ENCODE data around the gene FGD6.
"Not testable (repeated sequence)": the region's sequence is repeated elsewhere in the genome, so short reads cannot be mapped to it uniquely, and the experiment has no call there.

The FGD6 gene

DNA sequence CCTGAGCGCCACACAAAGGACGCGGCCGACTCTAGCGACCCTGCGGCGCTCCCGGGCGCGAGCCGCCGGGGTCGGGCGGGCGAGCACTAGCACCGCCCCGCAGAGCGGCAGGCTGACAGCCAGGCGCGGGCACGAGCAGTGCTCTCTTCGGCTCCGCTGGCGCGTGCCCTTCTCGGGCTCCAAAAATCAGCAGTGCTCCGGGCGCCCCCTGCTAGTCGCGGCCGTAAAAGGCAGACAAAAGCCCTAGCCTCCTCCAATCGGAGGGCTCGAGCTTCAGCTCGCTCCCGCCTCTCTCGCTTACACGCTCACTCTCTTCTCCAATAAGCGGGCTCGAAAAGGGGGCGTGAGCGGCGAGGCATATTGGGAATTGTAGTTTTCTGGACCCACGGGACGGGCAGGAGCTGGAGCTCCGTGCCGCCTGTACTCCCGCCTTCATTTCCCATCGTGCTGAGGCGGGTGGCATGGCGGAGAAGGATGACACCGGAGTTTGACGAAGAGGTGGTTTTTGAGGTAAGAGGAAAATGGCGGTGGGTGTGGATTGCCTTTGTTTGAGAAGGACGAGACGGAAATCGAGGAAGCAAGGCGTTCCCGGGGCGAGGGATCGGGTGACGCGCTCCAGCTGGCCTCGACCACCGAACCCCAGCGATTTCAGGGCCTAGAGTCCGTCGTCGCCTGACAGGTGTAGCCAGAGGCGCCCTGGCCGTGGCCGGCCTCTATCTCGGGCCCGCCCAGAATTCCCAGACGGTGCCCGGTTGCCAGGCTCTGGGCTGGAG lies at the start of gene FGD6, which contains the start of gene VEZT:
FGD6 (minus strand) TSS at position 91 of the 773 bp plus-strand sequence. CDS start 227 bp downstream, outside the sequence.
VEZT (plus strand) TSS at position 431 of the 773 bp plus-strand sequence; CDS start at position 475, 44 bp downstream.
- peak; percentile 100 for DNase-seq

- DNase-seq, result no peak
Observed at GRCh38 chr12:95266254-95266653, 49.0 kb upstream of the FGD6 start.

DNA sequence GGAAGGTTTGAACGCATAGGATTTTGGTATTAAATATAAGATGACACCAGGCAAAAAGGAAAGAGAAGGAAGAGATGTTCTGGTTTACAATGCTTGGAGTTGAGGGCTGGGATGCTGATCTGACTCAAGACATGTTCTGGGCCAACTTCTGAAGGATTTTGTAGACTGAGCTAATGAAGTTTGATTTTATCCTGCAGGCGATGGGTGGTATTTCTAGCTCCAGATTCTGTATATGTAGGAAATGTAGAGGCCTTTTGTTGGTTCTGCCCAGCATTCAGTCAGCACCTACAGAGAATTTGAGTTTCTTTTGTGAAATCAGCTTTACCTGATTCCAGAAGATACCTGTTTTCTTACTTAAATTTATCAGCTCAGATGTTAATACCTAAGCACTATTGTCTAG lies 48.5 kb upstream of the FGD6 start:
- no peak for DNase-seq

DNA sequence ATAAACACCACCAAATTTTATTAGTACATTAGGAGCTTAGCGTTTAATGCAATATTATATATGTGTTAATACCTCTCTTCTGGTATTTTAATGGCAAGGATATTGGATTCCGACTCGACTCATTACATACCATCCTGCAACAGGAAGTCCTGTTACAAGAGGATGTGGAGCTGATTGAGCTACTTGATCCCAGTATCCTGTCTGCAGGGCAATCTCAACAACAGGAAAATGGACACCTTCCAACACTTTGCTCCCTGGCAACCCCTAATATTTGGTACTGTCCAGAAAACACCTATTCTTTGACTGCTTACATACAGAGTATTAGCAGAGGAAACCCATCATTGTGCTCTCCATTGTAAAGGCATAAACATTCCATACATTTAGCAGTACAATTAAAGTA lies 45.5 kb upstream of the FGD6 start:
- no peak for DNase-seq

GRCh38 chr12:95261109-95261508 lies 43.8 kb upstream of the FGD6 start:
- no peak for DNase-seq

DNA sequence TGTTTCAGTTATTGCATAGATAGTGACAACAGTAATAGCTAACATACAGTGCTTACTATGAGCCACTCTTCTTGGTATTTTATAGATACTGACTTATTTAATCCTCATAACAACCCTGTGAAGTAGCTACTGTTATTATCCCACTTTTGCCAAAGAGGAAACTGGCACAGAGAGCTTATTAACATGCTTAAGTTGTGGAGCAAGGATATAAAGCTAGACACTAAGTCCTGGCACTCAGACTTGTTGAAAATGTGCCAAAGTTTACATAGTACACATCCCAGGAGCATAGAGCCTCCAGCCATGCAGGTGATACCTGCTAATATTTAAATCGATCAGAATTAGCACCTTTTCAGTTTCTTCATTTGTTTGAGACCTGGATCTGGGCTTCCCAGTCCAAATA lies 42.1 kb upstream of the FGD6 start:
- DNase-seq, result no peak

DNA sequence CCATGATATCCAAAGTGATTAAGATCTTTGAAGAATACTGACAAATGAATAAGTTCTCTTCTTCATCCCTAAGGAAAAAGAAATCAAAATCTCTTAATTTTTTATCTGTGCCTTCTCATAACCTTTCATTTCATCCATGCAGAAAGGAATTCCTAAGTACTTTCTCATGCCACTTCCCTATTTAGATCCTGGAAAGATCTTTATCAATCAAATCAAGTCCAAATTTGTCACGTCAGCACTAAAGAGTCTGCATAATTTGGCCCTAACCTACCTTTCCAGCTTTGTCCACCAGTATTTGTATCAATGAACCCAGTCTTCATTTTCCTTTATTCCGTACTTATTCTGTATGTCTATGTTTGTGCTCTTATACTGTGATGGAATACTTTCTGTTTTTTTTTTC lies 41.5 kb upstream of the FGD6 start:
- no peak for DNase-seq

- no peak for DNase-seq
Observed at GRCh38 chr12:95258151-95258550, 40.9 kb upstream of the FGD6 start.

GRCh38 chr12:95257541-95257940 lies 40.3 kb upstream of the FGD6 start:
- DNase-seq, result no peak

DNA sequence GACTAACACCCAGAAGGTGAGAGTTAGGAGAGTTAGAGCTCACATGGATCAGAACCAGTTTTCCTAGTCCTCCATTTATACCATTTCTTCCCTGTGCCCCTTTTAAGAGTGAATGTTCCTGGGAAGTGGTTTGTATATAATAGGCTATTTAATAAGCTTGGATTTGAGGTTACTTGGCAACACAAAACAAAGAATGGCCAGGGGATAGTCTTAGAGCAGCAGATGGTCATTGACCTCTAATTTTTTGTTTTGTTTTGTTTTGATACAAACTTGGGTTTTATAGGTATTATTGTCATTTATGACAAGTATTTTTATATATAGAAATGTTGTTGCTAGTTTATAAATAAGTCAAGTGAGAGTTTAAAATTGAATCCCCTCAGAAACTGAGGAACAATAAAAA lies 36.1 kb upstream of the FGD6 start:
- no peak for DNase-seq

DNA sequence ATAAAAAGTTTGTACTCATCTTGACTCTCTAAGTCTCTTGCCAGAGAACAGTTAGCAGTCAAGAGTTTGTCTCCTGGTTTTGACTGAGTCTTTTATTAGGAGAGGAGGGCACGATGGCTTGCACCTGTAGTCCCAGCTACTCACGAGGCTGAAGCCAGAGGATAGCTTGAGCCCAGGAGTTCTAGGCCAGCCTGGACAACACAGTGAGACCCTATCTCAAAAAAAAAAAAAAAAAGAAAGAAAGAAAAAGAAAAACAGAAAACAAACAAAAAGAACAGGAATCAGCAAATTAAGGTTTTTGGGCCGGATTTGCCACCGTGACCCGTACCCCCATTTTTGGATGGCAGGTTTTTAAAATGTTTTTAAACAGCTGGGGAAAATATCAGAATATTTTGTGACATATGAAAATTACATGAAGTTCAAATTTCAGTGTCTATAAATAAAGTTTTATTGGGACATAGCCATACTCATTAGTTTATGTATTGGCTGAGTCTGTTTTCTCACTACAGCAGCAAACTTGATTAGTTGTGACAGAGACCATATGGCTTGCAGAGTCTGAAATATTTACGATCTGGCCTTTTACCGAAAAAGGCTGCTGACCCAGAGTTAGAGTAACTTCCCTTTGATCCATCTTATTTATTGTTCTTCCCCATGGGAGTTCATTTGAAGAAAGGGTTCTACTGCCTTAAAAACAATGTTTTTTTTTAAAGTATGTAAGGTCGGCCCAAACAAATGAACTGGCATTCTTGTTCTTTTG lies 31.5 kb upstream of the FGD6 start:
- DNase-seq, result no peak

DNA sequence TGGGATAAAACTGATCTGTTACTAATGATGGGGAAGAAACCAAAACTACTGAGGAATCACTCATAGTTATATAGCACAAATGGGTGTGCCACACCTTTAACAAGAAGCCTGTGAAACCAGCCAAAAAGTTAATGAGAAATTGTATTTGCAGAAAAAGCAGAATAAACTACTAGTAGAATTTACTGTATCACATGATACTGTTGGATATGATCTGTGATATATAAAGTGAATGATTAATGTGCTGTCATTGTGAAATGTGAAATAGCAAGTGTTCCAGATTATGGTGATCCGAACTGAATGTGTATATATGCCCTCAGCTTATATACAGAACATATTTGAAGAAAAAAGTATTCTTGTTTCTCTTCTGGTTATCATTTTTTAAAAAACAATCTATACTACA lies 30.8 kb upstream of the FGD6 start:
- DNase-seq, result no peak

GRCh38 chr12:95244350-95244749 lies 27.1 kb upstream of the FGD6 start:
- peak; percentile 20 for DNase-seq

DNA sequence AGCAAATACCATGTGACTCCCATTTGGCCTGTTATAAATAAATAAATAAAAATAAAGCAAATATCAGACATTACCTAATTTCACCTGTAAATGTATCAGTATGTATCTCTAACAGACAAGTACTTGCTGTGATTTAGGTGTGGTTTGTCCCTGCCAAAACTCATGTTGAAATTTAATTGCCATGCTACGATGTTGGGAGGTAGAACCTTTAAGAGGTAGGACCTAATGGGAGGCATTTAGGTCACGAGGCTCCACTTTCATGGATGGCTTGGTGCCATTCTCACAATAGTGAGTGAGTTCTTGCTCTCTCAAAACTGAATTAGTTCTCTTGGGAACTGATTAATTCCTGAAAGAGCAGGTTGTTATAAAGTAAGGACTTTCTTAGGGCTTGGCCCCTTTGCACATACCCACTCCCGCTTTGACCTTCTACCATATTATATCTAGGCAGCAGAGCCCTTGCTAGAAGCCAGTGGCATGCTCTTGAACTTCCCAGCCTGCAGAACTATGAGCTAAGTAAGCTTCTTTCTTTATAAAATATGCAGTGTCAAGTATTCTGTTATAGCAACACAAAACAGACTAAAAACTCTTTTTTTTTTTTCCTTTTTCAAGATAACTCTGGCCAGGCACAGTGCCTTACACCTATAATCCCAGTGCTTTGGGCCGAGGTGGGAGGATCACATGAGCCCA lies 26.4 kb upstream of the FGD6 start:
- DNase-seq, result no peak

- DNase-seq, result no peak
Observed at GRCh38 chr12:95241761-95242506, 24.7 kb upstream of the FGD6 start.

DNA sequence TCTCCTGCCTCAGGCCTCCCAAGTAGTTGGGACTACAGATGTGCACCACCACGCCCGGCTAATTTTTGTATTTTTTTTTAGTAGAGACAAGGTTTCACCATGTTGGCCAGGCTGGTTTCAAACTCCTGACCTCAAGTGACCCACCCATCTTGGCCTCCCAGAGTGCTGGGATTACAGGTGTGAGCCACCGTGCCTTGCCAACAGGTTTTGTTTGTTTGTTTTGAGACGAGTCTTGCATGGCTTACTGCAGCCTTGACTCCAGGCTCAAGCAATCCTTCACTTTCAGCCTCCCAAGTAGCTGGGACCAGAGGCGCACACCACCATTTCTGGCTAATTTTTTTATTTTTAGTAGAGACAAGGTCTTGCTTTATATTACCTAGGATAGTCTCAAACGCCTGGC lies 23.9 kb upstream of the FGD6 start:
- not testable (repeated sequence) for DNase-seq

GRCh38 chr12:95240556-95240955 lies 23.3 kb upstream of the FGD6 start:
- no peak for DNase-seq

DNA sequence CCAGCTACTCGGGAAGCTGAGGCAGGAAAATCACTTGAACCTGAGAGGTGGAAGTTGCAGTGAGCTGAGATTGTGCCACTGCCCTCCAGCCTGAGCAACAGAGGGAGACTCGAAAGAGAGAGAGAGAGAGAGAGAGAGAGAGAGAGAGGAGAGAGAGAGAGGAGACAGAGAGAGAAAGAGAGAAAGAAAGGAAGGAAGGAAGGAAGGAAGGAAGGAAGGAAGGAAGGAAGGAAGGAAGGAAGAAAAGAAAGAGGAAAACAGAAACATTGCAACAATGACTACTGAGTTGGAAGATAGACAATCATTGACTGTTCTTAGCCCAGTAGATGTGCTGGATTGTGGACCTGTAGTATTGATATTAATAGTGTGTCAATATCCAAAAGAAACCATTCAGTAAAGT lies 22.6 kb upstream of the FGD6 start:
- DNase-seq, result not testable (repeated sequence)

- no peak for DNase-seq
Observed at GRCh38 chr12:95239216-95239615, 21.9 kb upstream of the FGD6 start.

DNA sequence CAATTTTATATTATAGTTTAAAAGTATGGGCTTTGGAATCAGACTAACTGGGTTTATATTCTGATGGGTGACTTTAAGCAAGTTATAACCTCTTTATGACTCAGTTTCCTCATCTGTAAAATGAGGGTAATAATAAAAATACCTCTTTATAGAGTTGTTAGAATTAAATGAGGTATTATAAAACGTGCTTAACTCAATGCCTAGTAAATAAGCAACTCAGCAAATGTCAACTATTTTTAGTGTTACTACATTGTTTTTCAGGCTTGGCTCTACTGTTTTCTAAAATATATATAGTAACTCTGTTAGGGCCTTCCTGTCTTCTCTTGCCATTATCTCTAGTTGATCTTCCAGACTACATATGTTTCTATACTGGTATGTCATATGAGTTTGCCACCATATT lies 20.9 kb upstream of the FGD6 start:
- DNase-seq, result no peak

DNA sequence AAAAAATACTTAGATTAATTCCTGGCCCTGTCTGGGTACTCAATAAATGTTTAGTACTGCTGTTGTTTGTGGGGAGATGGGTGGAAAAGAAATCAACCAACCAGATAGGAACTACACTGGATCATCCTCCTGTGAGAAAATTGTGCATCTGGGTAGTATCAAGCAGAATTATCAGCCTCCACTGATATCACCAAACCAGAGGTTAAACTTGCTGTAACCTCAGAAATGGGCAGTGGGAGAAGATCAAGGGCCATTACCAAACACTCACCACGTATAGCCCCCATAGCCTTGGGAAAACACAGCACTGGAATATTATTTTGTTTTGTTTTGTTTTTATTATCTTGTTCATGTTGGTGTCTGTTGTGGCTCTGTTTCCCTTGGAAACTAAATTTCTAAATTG lies 20.0 kb upstream of the FGD6 start:
- no peak for DNase-seq

GRCh38 chr12:95235621-95236020 lies 18.4 kb upstream of the FGD6 start:
- not testable (repeated sequence) for DNase-seq

- DNase-seq, result not testable (repeated sequence)
Observed at GRCh38 chr12:95234187-95234586, 16.9 kb upstream of the FGD6 start.

Data from hematopoietic multipotent progenitor cell treated with erythropoietin and hydrocortisone succinate and interleukin-3 and kit ligand, for 4 days (in vitro differentiated cells).